Activated CD4-positive, alpha-beta T cell treated with anti-CD3 and anti-CD28 coated beads, Interleukin-2, Interleukin-4, amounts not matched to agents 100 ng/mL and 50 ng/mL, durations not matched to agents 16 hours and 8 hours (primary cell): Measurements from ENCODE around the gene CCDC171.
A peak's percentile ranks its signal among the peaks of the same experiment; 100 is the strongest.
"Not testable (repeated sequence)": the region's sequence is repeated elsewhere in the genome, so short reads cannot be mapped to it uniquely, and the experiment has no call there.

Experiments used
- DNase-seq: peaks from one replicate; pipeline ENCODE4 v3.0.0-alpha.2; 2020; ENCODE audit warnings: low spot score

The CCDC171 gene

DNA sequence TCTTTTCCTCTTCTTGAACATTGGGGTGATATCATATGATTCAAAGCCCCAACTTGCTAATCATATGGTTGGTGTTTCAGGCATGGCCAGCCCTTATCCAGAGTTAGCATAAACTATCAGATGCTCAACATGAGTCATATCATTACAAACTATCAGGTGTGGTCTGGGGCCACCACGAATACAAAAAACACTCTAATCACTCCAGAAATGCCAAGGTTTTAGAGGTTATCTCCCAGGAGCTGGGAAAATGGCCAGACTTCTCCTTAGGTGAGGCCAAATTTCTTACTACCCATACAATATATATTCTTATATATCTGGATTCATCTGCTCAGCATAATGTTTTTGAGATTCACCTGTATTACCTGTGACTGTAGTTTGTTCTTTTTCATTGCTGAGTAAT, 210.5 kb downstream of the CCDC171 start:
- DNase-seq: no peak

DNA sequence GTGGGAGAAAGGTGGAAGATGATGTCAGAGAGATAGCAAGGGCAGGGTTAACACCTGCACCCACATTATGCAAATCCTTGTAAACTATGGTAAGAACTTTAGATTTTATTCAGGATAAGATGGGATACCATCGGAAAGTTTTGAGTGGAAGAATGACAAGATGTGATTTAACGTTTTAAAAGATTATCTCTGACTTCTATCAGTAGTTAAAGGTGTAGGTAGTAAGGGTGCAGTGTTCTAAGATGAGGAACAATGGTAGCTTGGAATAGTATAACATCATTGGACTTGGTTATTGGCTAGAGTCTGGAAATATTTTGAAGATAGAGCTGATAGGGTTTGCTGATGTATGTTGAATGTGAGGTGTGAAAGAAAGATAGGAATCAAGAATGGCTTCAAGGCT, 211.3 kb downstream of the CCDC171 start:
- no peak for DNase-seq

DNA sequence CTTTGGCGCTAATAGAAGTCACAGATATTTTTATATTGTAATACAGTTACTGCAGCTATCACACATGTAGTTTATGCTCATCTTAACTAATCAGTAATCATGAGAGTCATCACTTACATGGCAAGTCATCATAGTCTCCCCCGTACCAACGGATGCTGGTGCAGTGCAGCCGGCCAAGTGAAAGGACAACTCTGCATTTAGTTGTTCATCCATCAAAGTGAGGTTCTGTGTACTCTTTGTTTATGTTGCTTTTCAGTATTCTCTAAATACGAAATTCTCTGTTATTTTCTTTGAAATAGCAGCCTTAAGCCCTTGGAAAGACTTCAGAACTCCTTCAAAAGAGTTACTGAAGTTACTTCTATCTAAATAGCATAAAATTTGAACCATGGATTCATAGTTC, 216.7 kb downstream of the CCDC171 start:
- no peak for DNase-seq

DNA sequence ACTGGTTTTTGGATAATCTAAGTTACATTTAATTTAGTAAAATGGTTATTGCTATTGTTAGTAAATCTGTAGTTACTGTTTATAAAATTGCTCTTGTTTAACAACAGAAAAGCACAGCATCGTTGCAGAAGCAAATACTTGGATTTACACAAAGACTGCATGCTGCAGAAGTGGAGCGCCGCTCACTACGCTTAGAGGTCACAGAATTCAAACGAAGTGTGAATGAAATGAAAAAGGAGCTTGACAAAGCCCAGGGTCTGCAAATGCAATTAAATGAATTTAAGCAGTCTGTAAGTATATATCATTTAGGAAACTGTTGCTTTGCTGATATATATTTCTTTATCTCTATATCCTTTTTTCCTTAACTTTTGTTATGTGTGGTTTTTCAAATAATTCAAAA, 226.0 kb downstream of the CCDC171 start:
- DNase-seq: no peak

DNA sequence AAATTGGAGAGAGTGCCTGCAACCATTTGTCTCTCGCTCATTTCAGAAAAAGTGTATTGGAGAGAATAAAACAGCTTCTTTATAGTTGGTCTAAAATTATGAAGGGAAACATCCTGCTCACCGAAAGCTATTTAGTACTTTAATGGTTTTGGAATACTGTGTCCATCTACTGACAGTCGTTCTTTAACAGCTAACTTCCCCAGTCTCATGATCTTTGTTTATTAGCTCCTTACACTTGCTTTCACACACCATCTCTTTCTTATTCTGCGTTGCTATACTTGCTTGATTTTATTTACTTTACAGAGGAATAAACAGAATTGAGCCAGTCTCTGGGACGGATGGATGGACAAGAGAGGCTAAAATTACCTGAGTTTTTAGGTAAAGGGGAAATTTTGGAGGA, 229.3 kb downstream of the CCDC171 start:
- DNase-seq: no peak

DNA sequence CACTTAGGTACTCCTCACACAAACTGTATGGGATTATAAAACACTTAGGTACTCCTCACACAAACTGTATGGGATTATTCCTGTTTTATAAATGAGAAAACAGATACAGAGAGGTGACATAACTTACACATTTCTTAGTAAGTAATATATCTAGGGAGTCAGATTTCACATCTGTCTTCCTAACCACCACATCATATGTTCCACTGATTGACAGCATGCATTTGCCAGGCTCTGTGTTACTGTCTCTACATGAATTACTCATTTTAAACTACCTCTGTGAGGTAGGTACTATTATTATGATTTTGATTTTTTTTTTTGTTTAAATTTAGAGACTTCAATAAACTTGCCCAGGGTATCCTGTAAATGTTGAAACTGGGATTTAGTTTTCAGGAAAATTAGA, 232.7 kb downstream of the CCDC171 start:
- no peak for DNase-seq

DNA sequence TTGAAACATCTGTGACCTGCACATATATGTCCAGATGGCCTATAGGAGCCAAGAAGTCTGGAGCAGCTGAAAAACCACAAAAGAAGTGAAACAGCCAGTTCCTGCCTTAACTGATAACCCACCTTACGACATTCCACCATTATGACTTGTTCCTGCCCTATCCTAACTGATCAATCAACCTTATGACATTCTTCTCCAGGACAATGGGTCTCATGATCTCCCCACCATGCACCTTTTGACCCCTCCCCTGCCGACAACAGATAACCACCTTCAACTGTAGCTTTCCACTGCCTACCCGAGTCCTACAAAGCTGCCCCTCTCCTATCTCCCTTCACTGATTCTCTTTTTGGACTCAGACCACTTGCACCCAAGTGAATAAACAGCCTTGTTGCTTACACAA, 233.8 kb downstream of the CCDC171 start:
- no peak for DNase-seq

DNA sequence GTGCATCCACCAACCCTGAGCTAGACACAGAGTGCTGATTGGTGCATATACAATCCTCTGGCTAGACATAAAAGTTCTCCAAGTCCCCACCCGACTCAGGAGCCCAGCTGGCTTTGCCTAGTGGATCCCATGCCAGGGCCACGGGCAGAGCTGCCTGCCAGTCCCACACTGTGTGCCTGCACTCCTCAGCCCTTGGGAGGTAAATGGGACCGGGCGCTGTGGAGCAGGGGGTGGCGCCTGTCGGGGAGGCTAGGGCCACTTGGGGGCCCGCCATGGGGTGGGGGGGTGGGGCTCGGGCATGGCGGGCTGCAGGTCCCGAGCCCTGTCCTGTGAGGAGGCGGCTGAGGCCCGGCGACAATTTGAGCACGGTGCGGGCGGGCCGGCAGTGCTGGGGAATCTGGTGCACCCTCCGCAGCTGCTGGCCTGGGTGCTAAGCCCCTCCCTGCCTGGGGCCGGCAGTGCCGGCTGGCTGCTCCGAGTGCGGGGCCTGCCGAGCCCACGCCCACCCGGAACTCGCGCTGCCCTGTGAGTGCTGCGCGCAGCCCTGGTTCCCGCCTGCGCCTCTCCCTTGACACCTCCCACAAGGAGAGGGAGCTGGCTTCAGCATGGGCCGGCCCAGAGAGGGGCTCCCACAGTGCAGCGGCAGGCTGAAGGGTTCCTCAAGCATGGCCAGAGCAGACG, 257.5 kb downstream of the CCDC171 start:
- not testable (repeated sequence) for DNase-seq

DNA sequence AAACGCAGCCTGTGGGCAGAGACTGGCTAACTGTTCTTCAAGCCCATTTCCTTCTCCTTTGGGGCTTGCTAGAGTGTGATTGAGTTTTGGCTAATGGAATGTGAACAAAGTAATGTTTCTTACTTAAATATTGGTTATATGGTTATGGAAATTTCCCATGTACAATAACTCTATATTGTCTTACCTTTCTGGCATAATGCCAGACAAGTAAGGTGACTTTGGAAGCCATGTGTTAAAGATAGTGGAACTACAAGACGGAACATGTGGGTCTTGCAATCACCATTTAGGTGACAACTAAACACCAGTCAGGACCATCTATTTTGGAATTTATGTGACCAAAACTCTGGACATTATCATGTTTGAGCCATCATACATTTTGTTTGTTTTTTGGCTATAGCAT, 260.2 kb downstream of the CCDC171 start:
- no peak for DNase-seq

DNA sequence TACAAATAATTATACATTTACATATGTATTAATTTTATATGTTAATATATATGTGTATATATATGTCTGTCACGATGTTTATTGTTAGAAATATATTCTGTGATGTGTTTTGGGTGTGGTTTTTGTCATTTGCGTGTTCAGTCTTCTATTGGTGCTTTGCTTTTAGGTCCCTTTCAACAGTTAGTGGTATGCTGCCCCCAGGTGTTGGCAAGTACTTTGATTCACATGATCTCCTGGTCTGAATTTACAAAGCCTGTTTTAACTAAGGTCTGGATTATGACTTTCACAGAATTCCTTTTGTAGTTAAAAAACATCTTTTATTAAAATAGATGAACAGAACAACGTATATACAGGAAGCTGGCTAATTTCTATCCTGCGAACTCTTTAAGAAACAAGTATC, 271.5 kb downstream of the CCDC171 start:
- no peak for DNase-seq

DNA sequence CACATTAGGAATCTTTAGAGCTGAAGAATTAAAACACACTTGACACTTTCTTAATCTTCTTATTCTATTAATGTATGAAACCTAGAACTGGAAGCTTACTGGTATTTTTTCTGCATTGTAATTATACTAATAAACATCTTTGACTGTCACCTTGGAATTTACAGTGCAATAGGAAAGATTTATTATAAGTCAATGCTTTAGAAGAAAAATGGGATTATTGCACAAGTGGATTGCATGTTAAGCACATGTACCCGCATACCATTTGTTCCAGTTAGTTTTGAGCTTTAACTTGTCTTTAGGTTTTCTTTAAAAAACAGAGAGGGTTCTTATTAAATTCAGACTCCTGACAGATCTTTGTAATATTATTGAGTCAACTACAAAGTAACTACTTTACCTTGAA, 278.5 kb downstream of the CCDC171 start:
- no peak for DNase-seq

DNA sequence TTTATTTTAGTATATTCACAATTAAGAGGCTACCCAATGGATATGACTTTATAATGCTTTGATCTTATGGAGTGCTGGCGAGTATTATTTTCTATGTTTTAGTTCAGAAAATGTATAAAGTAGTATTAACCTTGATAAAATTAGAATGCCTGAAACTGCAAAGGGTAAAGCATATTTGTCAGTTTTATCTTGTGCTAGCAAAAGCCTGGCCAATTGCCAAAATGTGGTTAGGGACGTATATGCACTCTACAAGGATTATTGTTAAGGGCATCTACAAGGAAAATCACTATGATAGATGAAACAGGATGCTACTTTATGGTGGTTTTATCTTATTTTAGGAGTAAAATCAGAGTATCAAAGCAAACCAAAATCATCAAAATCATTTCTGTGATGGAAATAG, 281.7 kb downstream of the CCDC171 start:
- DNase-seq: no peak

DNA sequence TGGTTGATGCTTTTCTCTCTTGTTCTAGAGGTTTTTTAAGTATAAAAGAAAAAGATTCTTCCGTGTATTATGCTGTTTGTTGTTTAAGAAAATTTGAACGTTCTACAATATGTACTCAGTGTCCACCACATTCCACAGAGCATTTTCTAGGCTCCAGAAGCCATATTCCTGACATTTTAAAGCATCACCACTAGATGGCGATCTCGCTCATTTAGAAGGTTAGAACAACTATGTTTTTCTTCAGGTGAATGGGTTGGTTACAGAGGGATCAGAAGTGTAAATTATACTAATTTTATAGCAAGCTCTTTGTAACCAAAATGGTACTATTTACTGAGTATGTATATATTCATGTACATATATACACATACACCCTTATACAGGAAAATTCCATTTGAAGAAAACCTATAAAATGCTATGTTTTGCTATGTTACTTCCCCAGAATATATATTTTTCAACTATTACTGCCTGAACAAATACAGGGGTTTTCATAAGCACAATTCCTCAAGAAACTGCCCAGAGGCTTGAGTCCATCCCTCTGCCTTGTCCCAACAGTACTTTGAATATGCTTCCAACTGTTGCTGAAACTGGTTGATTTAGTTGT, 284.3 kb downstream of the CCDC171 start:
- peak; percentile 52 for DNase-seq

DNA sequence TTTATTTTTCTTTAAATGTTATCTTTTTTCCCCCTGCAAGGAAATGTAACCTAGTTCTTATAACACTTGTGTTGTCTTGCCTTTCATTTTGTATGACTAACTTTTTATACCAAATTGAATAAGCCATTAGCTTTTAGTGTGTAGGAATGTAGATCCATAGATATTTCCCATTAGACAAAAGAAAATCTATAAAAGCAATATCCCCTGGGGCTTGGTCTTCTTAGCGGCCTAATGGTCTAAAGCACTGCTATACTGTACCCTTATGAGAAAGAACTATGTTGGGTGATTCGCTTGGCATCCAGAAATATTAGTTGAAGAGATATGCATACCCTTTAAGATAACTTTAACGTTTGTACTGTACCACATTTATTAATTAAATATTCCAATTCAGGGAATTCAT, 289.2 kb downstream of the CCDC171 start:
- DNase-seq: no peak

DNA sequence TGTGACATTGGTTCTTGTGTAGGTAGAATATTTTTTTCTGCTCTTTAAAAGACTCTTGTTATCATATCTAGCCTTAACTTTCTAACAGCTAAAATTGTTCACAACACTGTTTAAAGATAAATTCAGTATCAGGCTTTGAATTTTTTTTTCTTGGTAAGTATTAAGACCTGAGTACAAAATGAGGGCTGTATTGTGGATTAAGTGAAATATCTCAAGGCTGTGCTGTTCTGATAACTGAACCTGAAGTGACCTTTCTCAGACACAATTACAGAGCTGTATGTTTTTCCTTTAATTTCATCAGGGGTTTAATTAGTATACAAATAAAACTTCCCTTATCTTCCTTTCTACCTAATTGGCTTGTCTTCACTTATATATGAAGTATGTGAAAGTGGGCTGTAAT, 290.5 kb downstream of the CCDC171 start:
- DNase-seq: no peak

DNA sequence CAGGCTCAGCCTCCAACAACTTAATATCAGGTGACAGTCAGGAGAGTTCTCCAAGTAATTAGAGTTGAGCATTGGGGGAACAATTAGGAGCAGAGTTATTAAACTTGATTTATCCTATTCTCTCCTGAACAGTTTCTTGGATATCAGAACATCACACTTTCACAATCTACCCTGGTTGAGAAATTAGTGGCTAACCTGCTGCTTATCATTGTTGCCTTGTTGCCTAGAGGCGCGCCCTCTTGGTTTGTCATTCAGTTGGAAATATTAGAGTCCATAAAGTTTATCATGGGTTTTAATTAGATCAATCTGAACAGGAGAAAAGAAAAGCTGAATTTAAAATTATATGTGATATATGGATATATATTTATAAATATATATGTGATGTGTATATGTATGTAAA, 291.1 kb downstream of the CCDC171 start:
- DNase-seq: no peak

DNA sequence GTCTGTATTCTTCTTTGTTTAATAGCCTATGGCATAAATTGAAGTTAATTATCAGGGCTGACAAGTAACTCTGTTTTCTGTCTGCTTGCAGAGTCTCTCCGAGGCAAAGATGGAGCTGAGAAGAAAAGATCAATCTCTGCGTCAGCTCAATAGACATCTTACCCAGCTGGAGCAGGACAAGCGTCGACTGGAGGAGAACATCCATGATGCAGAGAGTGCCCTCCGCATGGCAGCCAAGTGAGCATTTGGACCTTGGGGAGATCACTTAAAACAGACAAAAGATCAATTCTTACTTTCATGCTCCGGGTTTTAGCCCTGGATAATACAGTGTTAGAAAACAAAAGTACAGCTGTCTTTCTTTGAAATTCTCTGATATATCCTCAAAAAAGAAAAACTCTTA, 293.8 kb downstream of the CCDC171 start:
- DNase-seq: no peak

DNA sequence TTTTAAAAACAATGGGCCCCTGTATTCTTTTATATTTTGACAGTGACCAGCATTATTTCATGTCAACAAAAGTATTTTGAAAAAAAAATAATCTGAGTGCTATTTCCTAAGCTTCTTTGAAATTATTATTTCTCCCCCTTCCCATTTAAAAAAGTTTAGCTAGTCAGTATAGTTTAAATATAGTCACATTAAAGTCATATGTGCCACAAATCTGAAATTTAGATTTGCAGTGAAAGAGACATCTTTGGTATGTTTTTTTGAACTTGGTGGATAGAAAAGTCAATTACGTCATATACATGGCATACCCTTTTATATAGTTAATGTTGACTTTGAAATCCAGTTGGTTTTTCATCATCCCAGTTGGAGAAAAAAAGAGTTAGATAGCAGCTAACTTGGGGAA, 297.0 kb downstream of the CCDC171 start:
- DNase-seq: no peak

DNA sequence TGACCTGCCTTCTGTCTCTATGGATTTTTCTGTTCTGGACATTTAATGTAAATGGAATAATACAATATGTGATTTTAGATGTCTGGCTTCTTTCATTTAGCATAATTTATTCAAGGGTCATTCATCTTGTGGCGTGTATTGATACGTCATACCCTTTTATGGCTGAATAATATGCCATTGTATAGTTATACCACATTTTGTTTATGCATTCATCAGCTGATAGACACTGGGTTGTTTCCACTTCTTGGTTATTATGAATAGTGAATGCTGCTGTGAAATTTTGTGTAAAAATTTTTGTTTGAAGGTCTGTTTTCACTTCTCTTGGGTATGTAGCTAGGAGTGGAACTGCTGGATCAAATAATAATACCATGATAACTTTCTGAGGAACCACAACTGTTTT, 298.9 kb downstream of the CCDC171 start:
- DNase-seq: no peak

DNA sequence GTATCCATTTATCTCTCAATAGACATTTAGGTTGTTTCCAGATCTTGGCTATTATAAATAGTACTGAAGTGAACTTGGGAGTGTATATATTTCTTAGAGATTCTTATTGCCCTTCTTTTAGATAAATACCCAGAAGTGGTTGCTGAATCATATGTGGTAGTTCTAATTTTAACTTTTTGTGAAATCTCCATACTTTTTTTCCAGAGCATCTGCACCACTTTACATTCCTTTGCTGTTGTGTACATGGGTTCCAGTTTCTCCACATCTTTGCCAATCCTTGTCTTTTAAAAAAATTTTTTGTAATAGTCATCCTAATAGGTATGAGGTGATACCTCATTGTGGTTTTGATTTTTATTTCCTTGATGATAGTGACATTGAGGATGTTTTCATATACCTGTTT, 303.7 kb downstream of the CCDC171 start:
- DNase-seq: no peak

DNA sequence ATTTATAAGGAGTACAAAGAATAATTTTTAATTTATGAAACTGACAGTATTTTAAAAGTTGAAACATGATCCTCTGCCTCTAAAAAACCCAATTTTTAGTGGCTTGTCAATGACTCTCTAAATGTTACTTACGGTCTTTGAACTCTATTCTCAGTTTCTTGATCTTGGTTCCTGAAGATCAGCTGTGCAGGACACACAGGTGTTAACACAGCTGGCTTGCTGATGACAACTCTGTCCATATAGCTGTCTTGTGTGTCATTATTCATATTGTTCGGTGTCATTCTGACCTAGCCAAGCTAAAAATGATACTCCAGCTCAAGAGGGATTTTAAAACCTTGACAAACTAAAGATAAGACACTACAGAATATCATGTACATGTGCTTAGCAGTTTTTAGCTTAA, 314.5 kb downstream of the CCDC171 start:
- DNase-seq: no peak

DNA sequence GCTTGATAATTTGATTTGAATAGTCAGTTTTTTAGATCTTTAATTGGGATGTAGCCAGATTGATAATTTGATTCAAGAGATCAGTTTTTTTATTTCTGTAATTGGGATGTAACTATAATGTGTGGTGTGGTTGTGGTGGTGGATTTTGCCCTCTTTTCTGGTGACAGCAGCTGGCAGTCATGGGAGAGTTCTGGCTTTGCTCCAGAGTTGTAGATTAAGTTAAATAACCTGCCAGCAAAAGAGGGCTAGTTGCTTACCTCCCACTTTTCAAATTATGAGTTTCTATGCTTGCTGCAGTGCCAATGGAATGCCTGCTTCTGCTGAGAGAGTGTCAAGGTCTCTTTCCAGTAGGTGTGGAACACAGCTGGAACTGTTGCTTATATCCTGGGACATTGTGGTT, 315.1 kb downstream of the CCDC171 start:
- DNase-seq: no peak

DNA sequence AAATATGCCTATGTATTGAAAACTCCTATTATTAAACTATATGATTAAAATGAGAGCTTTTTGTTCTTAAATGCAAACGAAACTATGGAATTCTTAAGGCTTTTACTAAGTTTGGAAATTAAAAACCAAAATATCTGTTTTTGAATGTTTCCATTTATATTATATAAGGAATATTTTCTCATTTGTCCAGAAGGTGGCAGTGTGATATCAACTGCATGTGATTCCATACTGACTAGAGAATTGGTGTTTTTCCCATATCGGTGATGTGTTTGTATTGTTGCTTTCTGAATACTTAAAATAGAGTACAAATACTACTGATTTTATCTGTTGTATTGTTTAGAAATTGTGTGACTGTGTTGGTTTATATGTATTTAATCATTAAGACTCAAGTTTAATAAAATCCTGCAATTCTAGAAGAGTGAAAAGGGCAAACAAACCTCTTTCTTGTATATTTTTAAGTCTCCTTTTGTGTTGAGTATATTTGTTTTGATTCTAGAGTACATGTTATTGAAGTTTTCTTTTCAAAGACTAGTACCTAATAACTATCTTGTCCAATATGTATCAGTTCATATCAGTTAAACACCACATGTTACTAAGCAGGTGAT, 320.8 kb downstream of the CCDC171 start:
- peak; percentile 25 for DNase-seq

DNA sequence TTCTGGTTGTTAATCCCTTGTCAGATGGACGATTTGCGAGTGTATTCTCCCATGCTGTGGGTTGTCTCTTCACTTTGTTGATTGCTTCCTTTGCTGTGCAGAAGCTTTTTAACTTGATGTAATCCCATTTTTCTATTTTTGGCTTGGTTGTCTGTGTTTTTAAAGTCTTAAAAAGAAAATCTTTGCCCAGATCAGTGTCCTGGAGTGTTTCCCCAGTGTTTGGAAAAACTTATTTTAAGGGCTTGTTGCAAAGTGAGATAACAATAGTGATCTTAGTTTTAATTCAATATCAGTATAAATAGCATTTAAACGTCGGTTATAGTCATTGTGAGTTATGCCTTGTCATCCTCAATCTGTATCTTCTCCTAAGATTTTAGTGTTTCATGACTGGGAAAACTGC, 329.5 kb downstream of the CCDC171 start:
- no peak for DNase-seq
